ENCODE measurements around the gene BCR.

Gene BCR

DNA sequence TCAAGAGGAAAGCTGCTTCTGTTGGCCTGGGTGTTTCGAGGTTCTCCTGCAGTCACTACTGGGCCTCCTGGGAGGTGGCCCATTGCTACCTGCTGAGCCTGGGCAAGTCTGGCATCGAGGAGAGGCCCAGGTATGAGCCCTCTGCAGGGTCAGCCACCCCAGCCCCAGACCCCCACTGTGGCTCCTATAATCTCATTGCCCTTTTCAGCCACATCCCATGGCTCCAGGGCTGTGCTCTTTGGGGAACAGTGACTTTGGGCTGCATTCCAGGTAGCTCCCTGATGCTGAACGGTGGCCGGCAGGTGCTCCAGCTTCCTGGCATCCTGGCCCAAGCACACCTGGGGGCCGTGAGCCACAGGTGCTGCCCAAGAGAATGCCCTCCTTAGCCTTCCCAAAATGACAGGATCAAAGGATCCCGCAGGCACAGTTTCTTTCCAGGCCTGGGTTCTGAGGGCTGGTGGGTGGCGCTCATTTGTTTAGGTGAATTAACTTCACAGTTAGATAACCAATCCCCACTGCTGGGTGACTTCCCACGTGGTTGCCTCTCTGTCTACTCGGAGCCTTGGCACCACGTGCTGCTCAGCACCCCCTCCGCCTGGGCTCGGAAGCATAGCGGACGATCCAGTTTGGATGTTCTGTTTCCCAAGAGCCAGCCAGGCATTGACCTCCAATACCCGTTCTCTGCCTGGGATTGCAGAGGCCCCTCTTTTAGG is 97.4 kb downstream of the BCR start:
- no peak for DNase-seq

DNA sequence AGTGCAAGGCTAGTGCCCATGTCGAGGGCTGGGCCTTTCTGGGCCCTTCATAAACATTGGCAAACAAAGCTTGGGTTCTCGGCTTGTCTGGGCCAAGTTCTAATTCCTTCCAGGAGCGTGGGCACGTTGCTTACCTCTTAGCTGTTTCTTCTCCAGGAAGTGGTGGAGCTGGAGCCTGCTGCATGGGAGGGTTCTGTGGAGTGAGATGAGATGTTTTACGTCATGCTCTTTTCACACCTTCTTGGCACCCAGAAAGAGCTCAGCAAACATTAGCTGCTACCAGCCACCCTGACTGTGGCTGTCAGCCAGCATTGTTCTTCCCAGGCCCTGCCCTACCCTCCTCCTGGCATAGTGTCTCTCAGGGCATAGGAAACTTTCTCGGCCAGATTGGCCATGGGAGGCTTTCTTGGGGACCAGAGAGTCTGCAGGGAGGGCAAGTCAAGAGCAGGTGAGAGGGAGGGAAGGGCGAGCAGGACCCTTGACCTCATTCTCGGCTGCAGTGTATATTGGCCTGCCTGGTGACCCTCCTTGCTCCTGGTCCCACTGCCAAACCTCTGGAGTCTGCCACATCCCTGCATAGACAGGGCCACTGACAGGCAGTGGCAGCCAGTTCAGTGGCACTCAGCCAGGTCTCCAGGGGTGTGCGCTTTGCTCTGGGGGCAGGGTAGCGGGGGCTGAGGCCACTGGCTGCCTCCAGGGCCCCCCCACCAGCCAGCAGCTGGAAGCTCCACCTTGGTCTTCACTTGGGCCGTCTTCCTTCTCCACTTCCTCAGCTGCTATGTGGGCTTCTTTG is 98.8 kb downstream of the BCR start:
- no peak for DNase-seq

DNA sequence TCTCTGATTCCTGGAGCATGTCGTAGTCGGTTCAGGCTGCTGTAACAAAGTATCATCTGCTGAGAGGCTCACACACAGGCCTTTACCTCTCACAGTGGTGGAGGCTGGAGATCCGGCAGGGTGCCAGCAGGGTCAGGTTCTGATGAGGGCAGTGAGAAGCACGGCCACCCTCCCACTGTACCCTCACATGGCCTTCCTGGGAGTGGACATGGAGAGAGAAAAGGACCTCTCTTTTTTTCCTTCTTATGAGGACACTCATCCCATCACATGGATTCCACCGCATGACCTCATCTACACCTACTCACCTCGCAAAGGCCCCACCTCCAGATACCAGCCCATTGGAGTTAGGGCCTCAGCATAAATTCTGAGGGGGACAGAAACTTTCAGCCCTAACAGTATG is 99.5 kb downstream of the BCR start:
- DNase-seq: no peak

DNA sequence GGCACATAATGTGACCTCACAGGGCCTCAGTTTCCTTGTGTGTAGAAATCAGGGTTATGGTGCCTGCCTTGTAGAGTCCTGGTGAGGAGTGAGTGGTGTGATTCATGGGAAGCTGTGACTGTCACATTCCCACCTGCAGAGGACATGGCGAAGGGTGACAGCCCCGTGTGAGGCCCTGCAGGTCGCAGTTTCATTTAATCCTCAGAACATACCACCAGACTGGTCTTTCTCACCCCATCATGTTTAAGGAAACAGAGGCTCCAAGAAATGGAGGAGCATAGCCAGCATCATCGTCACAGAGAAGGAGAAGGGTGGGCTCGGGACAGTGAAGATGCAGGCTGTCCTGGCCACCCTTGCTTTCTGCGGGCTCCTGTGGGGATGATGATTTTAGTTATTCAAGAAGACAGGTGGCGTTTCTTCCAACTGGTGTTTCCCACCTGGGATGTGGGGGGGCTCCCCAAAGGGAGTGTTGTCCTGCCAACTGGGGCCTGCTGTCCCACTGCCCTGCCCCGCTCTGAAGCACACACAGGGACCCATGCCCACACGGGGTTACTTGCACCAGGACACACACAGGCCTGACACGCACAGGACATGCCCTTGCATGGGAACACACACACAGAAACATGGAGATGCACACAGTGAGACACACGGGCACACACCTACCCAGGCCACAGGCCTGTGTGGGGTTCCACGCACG is 100.2 kb downstream of the BCR start:
- DNase-seq: no peak

DNA sequence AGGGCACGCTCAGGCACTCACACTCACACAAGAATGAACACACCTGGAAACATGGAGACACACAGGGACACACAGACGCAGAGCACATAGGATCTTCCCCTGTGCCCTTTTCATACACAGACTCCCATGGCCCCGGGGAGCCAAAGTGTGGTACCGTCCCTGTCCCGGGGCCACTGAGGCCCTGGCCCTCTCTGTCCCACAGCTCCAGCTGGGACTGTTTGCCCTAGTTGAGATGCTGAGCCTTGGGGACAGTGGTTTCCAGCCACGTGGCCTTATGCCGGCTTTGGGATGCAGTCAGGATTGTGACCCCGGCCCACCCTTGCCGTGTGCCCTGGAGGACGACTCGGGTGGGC is 100.7 kb downstream of the BCR start:
- no peak for DNase-seq

DNA sequence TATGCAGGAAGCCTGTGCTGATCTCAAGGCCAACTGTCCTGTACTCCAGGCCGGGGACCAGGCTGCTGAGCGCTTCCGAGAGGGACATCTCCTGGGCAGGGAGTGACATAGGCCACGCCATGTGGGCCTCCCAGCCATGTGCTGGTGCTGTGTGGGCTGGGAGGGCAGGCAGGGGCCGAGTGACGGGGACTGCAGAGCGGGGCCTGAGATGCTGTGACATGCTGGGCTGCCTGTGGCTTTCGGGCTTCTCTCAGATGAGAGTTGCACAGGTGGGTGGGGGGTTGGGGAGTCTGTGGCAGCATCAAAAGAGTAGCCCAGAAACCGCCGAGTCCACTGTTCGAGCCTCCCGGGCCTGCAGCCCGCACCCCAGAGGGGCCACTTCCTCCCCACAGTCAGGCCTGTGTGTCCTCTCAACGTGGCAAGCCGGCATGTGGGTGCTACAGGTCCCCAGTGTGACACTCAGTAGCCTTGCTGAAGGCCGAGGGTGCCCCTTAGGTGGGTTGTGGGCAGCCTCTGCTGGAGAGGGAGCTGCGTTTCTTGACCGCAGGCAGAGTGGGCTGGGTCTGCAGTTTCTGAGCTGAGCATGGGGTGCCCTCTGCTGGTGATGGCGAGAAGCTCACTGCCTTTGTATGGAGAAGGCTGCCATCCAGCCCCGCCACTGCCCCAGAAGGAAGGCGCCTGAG is 101.2 kb downstream of the BCR start:
- DNase-seq: peak in 1 of 2 experiments; percentile 72

DNA sequence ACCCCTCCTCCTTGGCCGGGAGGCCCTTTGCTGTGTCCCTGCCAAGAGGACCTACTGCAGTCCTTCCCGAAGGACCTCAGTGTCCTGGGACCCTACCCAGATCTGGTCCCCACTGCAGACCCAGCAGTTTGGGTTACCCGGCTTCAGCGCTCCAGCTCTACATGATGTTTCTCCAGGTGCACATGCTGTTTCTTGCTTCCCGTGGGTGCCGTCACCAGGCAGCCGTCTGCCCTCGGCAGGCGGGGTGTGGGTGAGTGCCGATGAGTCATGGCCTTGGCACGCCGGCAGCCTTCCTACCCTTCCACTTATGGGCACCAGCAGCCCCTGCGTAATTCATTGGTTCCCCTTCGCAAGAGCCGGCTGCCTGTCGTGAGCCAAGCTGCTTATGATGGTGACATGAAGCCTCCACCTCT is 101.8 kb downstream of the BCR start:
- no peak for DNase-seq

DNA sequence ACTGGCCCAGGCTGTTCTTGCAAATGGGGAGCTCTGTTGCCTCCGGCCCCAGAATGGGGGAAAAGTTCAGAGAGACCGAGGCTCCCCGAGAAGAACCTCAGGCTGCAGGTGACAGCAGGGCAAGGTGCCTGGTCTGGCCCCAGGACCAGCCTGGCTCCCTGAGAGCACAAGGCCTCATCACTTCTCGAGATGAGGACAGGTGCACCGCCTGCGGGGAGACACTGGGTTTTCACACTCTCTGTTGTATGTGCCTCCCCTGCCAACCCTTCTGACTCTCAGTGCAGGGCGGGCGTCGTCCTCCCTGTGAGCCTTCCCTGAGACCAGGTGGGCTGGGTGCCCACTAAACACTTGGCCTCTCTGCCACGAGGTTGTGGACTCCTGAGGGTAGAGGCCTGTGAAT is 102.2 kb downstream of the BCR start:
- DNase-seq: no peak

DNA sequence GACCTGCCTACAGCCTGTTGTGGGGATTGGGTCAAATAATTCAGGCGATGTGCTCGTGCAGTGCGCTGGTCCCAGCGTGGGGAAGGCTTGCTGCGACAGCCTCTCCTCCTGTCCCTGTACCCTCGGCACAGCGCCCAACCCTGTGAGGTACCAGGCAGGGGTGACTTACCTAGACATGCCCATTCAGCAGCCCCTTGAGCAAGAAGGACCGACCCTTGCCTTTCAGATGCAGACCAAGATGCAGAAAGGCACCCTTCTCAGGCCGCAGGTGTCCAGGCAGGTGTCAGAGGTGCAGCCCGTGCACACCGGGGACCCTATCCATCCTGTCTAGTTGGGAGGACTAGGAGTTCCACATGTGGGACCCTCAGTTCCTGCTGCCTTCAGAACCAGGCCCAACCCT is 102.7 kb downstream of the BCR start:
- no peak for DNase-seq

DNA sequence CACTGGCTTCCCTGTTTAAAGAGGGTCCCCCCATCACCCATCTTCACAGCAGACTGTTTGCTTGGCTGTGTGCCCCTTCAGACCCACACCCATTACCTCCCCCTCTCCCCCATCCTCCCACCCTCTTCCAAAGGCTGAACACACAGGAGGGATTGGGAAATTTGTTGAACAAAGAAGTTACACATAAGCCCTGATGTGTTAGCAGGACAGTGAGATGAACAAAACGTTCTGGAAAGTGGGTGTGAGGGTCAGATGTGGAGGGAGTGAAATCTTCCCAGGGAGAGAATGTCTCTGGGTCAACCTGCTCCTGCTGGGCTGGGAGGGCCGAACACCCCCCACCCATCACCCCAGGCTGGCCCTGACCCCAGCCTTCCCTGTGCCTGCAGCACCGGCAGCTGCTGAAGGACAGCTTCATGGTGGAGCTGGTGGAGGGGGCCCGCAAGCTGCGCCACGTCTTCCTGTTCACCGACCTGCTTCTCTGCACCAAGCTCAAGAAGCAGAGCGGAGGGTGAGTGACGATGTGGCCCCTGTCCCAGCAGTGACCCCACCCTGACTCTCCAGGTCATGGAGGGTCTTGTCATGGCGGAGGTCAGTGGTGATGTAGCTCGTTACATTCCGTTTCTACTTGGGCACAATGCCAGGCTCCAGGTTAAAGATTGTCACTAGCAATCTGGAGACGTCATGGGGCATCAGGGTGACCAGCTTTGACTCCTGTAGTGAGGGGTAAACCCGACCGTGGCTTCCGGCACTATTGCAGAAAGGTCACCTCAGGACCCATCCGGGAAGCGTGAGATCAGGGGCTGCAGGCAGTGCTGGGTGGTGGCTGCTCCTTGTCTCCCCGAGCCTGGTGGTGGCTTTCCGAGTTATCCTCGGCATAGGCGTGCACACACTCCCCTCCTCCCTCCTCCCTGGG is 103.5 kb downstream of the BCR start:
- DNase-seq: no peak

DNA sequence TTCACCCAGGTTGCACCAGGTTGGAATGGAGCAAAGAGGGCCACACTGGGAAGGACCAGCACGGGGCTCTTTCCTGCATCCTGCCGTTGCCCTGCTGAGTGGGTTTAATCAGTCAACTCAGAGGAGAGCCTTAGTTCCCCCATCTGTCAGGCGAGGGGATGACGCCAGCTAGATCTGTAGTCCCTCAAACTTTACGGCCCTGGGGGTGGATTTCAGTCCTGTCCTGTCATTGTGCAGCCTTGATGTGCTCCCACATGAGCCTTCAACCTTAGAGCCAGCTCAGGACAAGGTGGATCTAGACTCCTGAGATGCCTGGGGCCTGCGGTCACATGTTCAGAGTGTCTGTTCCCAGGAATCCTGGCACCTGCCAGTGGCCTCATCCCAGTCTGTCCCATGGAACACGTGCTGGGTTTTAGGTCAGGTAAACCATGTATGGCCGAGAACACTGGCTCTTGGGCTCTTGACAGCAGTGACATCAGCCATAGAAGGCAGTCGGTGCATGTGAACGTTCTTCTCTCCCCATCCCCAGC is 104.3 kb downstream of the BCR start:
- no peak for DNase-seq

DNA sequence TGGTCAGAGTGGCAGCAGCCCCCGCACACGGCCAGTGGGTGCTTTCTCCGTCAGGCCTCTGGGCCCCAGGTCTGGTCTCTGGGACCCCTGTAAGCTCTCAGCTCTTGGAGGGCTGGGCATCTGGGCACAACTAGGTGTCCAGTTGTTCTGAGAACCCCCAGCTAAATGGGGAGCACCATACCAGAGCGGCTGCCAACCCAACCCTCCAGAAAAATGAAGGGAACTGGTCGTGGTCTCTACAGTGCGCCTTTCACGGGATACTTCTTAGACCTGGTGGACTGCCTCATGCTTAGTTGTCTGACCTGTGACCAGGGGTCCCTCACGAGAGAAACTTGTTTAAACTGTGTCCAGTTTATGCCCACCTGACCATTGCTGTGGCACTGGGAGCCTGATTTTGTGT is 104.9 kb downstream of the BCR start:
- no peak for DNase-seq

DNA sequence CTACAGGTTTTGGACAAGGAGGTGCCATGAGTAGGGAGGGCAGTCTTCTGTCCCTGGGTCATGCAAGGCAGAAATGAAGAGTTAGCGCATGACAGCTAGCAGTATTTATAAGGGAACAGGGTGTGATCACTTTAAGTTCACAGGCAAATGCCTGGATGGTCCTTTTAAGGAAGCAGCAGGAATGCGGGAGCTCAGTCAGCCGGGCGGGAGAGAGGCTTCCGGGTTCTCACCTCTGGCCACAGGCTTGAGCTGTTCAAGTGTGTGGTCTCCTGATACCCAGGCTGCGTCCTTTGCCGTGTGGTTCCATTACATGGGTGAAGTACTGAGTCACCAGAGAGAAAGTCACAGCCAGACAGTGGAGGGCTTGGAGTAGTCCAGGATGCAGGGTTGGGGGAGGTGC is 105.4 kb downstream of the BCR start:
- DNase-seq: no peak

DNA sequence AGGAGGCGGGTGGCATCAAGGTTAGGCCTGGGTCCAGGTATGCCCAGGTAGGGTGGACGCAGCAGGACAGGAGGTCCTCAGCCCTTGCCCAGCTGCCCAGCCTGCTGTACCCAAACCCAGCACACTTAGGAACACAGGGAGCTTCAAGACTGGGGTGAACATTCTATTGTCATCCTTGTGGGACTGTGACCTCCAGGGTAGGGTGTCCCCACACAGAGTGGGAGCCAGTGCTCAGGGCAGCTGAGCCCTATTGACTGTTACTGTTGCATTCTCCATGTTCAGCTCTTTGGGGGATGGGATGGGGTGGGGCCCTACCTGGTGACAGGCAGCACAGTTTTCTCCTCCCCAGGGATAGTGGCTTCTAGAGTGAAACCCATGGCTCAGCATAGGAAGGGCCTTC is 106.0 kb downstream of the BCR start:
- no peak for DNase-seq

DNA sequence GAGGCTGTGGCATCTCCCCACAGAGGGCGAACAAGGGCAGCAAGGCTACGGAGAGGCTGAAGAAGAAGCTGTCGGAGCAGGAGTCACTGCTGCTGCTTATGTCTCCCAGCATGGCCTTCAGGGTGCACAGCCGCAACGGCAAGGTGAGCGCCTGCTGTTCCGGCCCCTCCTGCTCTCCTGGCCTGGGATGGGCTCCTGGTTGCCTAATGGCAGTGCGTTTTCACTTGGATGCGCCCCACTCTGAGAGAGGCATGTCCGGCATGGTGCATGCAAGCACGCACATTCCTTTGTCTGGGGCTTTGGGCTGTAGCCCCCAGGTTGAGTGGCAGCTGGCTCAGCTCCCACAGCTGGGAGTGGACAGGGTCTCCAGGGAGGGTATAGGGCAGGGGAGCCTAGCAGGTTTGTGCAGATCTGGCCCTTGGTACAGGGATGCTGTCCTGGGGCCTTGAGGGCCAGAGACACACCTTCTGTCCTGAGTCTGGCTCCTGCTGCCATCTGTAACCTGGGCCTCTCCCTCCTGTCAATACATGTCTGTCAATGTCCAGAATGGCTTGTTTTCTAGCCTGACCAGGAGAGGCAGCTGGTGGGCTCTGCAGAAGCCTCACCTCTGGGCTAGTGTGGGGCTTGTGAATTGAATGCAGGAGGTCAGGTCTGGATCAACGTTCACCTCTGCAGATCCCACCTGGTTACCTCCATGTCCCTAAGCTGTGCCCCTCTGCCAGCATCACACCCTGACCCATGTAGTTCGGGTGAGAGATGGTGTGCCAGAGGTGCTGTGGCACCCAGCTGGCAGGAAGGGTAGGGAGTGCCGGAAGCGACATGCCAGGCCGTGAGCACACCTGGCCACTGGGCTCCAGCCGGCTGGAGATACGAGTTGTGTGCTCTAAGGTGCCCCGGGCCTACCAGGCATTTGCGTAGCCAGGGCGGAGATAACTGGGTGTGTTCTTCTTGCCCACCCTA is 107.1 kb downstream of the BCR start:
- no peak for DNase-seq

DNA sequence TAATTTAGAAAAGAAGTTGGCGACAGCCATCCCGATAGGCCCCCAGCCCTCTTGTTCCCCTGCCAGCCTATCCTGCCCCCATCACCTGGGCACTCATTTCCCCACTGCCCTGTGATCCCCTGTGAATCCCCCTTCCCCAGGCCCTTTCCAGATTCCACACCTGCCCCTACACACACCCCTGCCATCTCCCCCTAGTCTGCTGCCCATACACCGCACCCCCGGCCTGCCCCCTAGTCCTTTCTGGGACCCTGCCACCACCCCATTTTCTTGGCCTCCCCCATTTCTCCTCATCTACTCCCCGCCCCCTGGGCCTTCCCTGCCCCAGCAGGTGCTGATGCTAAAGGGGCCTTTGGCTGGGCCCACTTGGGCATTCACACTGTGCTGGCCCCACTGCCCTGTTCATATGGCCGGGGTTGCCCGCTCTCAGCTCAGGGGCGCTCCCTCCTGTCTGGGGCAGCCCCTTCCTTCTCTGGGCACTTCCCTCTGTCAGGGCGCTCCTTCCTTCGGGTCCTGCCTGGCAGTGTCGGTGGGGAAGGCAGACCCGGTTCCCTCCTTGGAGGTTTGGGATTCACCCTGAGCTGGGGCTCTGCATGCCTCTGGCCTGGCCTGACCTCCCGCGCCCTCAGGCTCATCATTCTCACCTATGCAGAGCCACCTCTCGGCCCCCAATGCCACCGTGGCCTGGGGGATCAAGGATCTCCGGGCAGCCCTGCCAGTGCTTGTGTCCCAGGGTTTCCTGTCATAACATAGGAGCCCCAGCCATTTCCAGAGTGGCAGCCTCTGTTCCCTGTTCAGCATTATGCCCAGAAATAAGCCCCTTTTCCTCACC is 108.2 kb downstream of the BCR start:
- DNase-seq: no peak

DNA sequence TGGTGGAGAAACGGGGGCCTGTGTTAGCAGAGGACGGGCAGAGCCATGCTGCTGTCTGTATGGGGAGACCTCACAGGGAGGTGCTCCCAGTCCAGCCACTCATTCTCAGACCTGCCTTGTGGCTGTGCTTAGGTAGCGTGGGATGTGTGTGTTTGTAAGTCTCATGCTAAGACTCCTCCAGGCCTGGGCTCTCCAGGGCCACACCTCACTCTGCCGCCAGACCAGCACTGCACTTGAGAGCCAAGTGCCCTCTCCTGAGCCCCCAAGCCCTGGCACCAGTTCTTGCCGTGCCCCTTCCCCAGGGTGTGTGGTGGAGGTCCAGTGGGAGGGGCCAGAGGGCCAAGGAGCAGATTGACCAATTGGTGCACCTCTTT is 108.8 kb downstream of the BCR start:
- no peak for DNase-seq

DNA sequence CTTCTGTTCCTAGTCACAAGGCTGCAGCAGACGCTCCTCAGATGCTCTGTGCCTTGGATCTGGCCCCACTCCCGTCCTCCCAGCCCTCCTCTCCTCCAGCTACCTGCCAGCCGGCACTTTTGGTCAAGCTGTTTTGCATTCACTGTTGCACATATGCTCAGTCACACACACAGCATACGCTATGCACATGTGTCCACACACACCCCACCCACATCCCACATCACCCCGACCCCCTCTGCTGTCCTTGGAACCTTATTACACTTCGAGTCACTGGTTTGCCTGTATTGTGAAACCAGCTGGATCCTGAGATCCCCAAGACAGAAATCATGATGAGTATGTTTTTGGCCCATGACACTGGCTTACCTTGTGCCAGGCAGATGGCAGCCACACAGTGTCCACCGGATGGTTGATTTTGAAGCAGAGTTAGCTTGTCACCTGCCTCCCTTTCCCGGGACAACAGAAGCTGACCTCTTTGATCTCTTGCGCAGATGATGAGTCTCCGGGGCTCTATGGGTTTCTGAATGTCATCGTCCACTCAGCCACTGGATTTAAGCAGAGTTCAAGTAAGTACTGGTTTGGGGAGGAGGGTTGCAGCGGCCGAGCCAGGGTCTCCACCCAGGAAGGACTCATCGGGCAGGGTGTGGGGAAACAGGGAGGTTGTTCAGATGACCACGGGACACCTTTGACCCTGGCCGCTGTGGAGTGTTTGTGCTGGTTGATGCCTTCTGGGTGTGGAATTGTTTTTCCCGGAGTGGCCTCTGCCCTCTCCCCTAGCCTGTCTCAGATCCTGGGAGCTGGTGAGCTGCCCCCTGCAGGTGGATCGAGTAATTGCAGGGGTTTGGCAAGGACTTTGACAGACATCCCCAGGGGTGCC is 109.8 kb downstream of the BCR start:
- peak; percentile 19 to 79 for DNase-seq

Data from cerebellar nuclear complex (tissue), 1 donor.